IPS-20b (cell line): ENCODE measurements around the gene HDHD5.

Source experiments
- H3K27ac ChIP-seq: one replicate; pipeline ENCODE4 v1.5.1; 2013; ENCODE audit warnings: low read length
- H3K27me3 ChIP-seq: 2 replicates; pipeline ENCODE4 v1.6.1; 2013; ENCODE audit warnings: mild to moderate bottlenecking, low read length, inconsistent platforms; ENCODE audit not compliant: insufficient read depth
- H3K36me3 ChIP-seq: 2 replicates; pipeline ENCODE4 v1.6.1; 2013; ENCODE audit warnings: low read depth, mild to moderate bottlenecking, inconsistent platforms, low read length, moderate library complexity; ENCODE audit not compliant: insufficient read depth
- H3K4me1 ChIP-seq: 2 replicates; pipeline ENCODE4 v1.6.1; 2013; ENCODE audit warnings: mild to moderate bottlenecking, control low read depth, inconsistent platforms, low read length, moderate library complexity; ENCODE audit not compliant: insufficient read depth
- H3K4me3 ChIP-seq: 2 replicates; pipeline ENCODE4 v1.5.1; 2013; ENCODE audit warnings: mild to moderate bottlenecking, low read length, inconsistent platforms
- H3K9ac ChIP-seq: 2 replicates; pipeline ENCODE4 v1.6.1; 2013; ENCODE audit warnings: low read depth, mild to moderate bottlenecking, inconsistent platforms, low read length, moderate library complexity
- H3K9me3 ChIP-seq: 2 replicates; pipeline ENCODE4 v1.6.1; 2013; ENCODE audit warnings: mild to moderate bottlenecking, low read depth, low read length, inconsistent platforms; ENCODE audit not compliant: insufficient read depth

The HDHD5 gene

GRCh38 chr22:17100621-17101020, 58.5 kb downstream of the HDHD5 start:
- Histone ChIP-seq H3K9ac (no peak overlapping the region), H3K27ac (no peak overlapping the region), H3K27me3 (no peaks in the 10 kb centered on the region), H3K36me3 (peaks cover 10% of the 10 kb centered on the region), H3K4me1 (no peaks in the 10 kb centered on the region), H3K9me3 (no peaks in the 10 kb centered on the region), H3K4me3 (no peak overlapping the region)

GRCh38 chr22:17098379-17098819, 60.7 kb downstream of the HDHD5 start:
- Histone ChIP-seq H3K27me3 (no peaks in the 10 kb centered on the region), H3K36me3 (peaks cover 10% of the 10 kb centered on the region), H3K4me3 (no peak overlapping the region), H3K9ac (no peak overlapping the region), H3K9me3 (no peaks in the 10 kb centered on the region), H3K27ac (no peak overlapping the region), H3K4me1 (no peaks in the 10 kb centered on the region)

- Histone ChIP-seq H3K9me3 (no peaks in the 10 kb centered on the region), H3K4me1 (no peaks in the 10 kb centered on the region), H3K27ac (no peak overlapping the region), H3K9ac (no peak overlapping the region), H3K27me3 (no peaks in the 10 kb centered on the region), H3K36me3 (peaks cover 10% of the 10 kb centered on the region), H3K4me3 (no peak overlapping the region)
Observed at GRCh38 chr22:17097701-17098100, 61.4 kb downstream of the HDHD5 start.

GRCh38 chr22:17097062-17097461, 62.0 kb downstream of the HDHD5 start:
- Histone ChIP-seq H3K4me1 (no peaks in the 10 kb centered on the region), H3K4me3 (no peak overlapping the region), H3K9me3 (no peaks in the 10 kb centered on the region), H3K9ac (no peak overlapping the region), H3K27ac (no peak overlapping the region), H3K27me3 (no peaks in the 10 kb centered on the region), H3K36me3 (peaks cover 5% of the 10 kb centered on the region; the same call in 1 of the 2 replicates)

GRCh38 chr22:17096071-17096470, 63.0 kb downstream of the HDHD5 start:
- Histone ChIP-seq H3K4me3 (no peak overlapping the region), H3K9me3 (no peaks in the 10 kb centered on the region), H3K9ac (no peak overlapping the region), H3K27me3 (no peaks in the 10 kb centered on the region), H3K36me3 (peaks cover 5% of the 10 kb centered on the region; the same call in 1 of the 2 replicates), H3K4me1 (no peaks in the 10 kb centered on the region), H3K27ac (no peak overlapping the region)

- peaks cover 4% of the 10 kb centered on the region; the same call in 1 of the 2 replicates for H3K36me3 ChIP-seq
- H3K27ac ChIP-seq = no peak overlapping the region
- H3K4me3 ChIP-seq = no peak overlapping the region
Observed at GRCh38 chr22:17095538-17095937, 63.5 kb downstream of the HDHD5 start.

GRCh38 chr22:17093081-17093480, 66.0 kb downstream of the HDHD5 start:
- no peaks in the 10 kb centered on the region for H3K36me3 ChIP-seq
- no peaks in the 10 kb centered on the region for H3K9me3 ChIP-seq
- no peaks in the 10 kb centered on the region for H3K27me3 ChIP-seq
- no peak overlapping the region for H3K27ac ChIP-seq
- H3K4me1 ChIP-seq = no peaks in the 10 kb centered on the region
- H3K4me3 ChIP-seq = no peak overlapping the region
- no peak overlapping the region for H3K9ac ChIP-seq

More at GRCh38 chr22:17095538-17095937, 63.5 kb downstream of the HDHD5 start:
- H3K4me1 ChIP-seq = no peaks in the 10 kb centered on the region
- no peaks in the 10 kb centered on the region for H3K27me3 ChIP-seq
- no peak overlapping the region for H3K9ac ChIP-seq
- H3K9me3 ChIP-seq = no peaks in the 10 kb centered on the region

GRCh38 chr22:17091851-17092250, 67.2 kb downstream of the HDHD5 start:
- no peak overlapping the region for H3K9ac ChIP-seq

GRCh38 chr22:17090550-17090949, 68.5 kb downstream of the HDHD5 start:
- no peaks in the 10 kb centered on the region for H3K9me3 ChIP-seq
- no peak overlapping the region for H3K27ac ChIP-seq
- H3K9ac ChIP-seq = no peak overlapping the region
- H3K4me3 ChIP-seq = no peak overlapping the region
- H3K36me3 ChIP-seq = no peaks in the 10 kb centered on the region
- H3K27me3 ChIP-seq = peaks cover 24% of the 10 kb centered on the region
- no peaks in the 10 kb centered on the region for H3K4me1 ChIP-seq

More at GRCh38 chr22:17091851-17092250, 67.2 kb downstream of the HDHD5 start:
- Histone ChIP-seq H3K27ac (no peak overlapping the region), H3K4me3 (no peak overlapping the region), H3K9me3 (no peaks in the 10 kb centered on the region), H3K36me3 (no peaks in the 10 kb centered on the region), H3K27me3 (peaks cover 11% of the 10 kb centered on the region), H3K4me1 (no peaks in the 10 kb centered on the region)
